Ishikawa (cell line): ENCODE results near the gene POU5F2.
A peak's percentile ranks its signal among the peaks of the same experiment; 100 is the strongest.

Experiments
- CEBPB ChIP-seq: IDR thresholded peaks from 2 replicates; pipeline ENCODE4 v1.6.1; 2012
- CREB1 ChIP-seq: IDR thresholded peaks from 2 replicates; pipeline ENCODE4 v1.6.1; 2012; ENCODE audit warnings: low read depth
- EGR1 ChIP-seq: IDR thresholded peaks from 2 replicates; pipeline ENCODE4 v1.6.1; 2012
- EP300 ChIP-seq: IDR thresholded peaks from 2 replicates; pipeline ENCODE4 v1.6.1; 2012; ENCODE audit warnings: borderline replicate concordance
- FOXM1 ChIP-seq: IDR thresholded peaks from 2 replicates; pipeline ENCODE4 v1.6.1; 2012; ENCODE audit warnings: low read depth, borderline replicate concordance
- NFIC ChIP-seq: IDR thresholded peaks from 2 replicates; pipeline ENCODE4 v1.6.1; 2012
- RAD21 ChIP-seq: IDR thresholded peaks from 2 replicates; pipeline ENCODE4 v1.6.1; 2012; ENCODE audit warnings: low read depth
- TAF1 ChIP-seq: IDR thresholded peaks from 2 replicates; pipeline ENCODE4 v1.6.1; 2012; ENCODE audit warnings: low read depth, mild to moderate bottlenecking
- TCF12 ChIP-seq: IDR thresholded peaks from 2 replicates; pipeline ENCODE4 v1.6.1; 2012; ENCODE audit warnings: low read depth
- TEAD4 ChIP-seq: IDR thresholded peaks from 2 replicates; pipeline ENCODE4 v1.6.1; 2012
- YY1 ChIP-seq: IDR thresholded peaks from 2 replicates; pipeline ENCODE4 v1.6.1; 2012; ENCODE audit warnings: low read depth
- ZBTB7A ChIP-seq: IDR thresholded peaks from 2 replicates; pipeline ENCODE4 v1.6.1; 2012; ENCODE audit warnings: low read depth
- TF ChIP-seq, protein P1 (sequence below): IDR thresholded peaks from 2 replicates; pipeline ENCODE4 v1.6.1; 2012; ENCODE audit warnings: low read depth, mild to moderate bottlenecking
- TF ChIP-seq, protein P2 (sequence below): IDR thresholded peaks from 2 replicates; pipeline ENCODE4 v1.6.1; 2012
- TF ChIP-seq, protein P3 (sequence below): IDR thresholded peaks from 2 replicates; pipeline ENCODE4 v1.6.1; 2012

Gene POU5F2

DNA sequence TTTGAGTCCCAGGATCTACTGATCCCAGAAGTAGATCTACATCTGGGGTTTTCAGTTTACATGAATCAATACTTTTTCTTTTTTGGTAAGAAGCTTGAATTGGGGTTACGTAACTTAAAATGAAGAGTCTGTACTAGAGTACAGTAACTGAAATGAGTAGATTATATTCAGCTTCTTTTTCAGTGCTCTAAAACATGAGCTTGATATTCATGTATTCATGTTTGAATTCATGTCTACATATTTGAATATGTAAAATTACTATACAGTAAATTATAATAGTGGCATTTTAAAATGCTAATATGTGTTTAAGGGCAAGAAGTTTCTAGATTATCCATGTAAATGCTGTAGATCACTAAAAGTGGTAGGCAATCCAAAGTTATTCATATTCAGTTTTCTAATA is 14.8 kb downstream of the POU5F2 start:
- TF ChIP-seq, protein P1, sequence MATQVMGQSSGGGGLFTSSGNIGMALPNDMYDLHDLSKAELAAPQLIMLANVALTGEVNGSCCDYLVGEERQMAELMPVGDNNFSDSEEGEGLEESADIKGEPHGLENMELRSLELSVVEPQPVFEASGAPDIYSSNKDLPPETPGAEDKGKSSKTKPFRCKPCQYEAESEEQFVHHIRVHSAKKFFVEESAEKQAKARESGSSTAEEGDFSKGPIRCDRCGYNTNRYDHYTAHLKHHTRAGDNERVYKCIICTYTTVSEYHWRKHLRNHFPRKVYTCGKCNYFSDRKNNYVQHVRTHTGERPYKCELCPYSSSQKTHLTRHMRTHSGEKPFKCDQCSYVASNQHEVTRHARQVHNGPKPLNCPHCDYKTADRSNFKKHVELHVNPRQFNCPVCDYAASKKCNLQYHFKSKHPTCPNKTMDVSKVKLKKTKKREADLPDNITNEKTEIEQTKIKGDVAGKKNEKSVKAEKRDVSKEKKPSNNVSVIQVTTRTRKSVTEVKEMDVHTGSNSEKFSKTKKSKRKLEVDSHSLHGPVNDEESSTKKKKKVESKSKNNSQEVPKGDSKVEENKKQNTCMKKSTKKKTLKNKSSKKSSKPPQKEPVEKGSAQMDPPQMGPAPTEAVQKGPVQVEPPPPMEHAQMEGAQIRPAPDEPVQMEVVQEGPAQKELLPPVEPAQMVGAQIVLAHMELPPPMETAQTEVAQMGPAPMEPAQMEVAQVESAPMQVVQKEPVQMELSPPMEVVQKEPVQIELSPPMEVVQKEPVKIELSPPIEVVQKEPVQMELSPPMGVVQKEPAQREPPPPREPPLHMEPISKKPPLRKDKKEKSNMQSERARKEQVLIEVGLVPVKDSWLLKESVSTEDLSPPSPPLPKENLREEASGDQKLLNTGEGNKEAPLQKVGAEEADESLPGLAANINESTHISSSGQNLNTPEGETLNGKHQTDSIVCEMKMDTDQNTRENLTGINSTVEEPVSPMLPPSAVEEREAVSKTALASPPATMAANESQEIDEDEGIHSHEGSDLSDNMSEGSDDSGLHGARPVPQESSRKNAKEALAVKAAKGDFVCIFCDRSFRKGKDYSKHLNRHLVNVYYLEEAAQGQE: no peak
- no peak for TF ChIP-seq ZBTB7A
- no peak for TF ChIP-seq EP300
- TF ChIP-seq CREB1: no peak
- no peak for TF ChIP-seq NFIC
- TF ChIP-seq, protein P2, sequence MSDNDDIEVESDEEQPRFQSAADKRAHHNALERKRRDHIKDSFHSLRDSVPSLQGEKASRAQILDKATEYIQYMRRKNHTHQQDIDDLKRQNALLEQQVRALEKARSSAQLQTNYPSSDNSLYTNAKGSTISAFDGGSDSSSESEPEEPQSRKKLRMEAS: no peak
- TF ChIP-seq TCF12: no peak
- no peak for TF ChIP-seq TAF1

DNA sequence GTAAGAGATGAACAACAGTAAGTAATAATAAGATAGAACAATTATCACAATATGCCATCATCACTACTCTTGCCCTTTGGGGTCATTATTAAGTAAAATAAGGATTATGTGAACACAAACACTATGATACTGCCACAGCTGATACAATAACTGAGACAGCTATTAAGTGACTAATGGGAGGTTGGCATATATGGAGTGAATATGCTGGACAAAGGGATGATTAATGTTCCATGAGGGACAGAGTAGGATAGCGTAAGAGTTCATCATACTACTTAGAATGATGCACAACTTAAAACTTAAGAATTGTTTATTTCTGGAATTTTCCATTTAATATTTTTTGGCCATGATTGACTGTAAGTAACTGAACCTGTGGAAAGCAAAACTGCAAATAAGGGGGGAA is 16.6 kb downstream of the POU5F2 start:
- TF ChIP-seq EP300 (no peak), CREB1 (no peak), TEAD4 (no peak), ZBTB7A (no peak), RAD21 (no peak), FOXM1 (no peak), EGR1 (no peak), NFIC (no peak), TAF1 (no peak), CEBPB (no peak), TCF12 (no peak), YY1 (no peak)
- TF ChIP-seq, protein P1: no peak
- TF ChIP-seq, protein P2: no peak
- TF ChIP-seq, protein P3, sequence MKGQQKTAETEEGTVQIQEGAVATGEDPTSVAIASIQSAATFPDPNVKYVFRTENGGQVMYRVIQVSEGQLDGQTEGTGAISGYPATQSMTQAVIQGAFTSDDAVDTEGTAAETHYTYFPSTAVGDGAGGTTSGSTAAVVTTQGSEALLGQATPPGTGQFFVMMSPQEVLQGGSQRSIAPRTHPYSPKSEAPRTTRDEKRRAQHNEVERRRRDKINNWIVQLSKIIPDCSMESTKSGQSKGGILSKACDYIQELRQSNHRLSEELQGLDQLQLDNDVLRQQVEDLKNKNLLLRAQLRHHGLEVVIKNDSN: no peak

DNA sequence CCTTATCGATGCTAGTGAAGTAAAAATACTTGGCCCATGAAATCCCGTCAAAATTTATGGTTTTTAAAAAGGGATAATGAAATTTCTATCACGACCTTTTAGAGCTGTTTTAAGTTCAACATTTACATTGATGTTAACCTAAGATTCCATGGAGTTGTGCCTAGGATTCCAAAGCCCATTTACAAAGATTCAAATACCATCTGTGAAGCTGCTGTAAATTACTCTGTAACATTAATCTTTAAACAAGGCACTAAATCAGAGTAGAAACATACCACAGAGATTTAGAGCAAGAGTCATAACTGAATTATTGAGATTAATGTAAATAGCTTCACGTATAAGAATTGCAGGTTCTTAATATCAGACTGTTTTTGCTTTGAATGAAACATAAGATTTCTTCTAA is 17.7 kb downstream of the POU5F2 start:
- TF ChIP-seq, protein P2: no peak
- no peak for TF ChIP-seq YY1
- TF ChIP-seq RAD21: no peak
- no peak for TF ChIP-seq TEAD4
- TF ChIP-seq, protein P1: no peak
- no peak for TF ChIP-seq CREB1
- TF ChIP-seq CEBPB: no peak
- TF ChIP-seq TAF1: no peak
- no peak for TF ChIP-seq FOXM1
- TF ChIP-seq, protein P3: no peak
- TF ChIP-seq NFIC: no peak
- no peak for TF ChIP-seq TCF12
- no peak for TF ChIP-seq EGR1
- TF ChIP-seq ZBTB7A: no peak

DNA sequence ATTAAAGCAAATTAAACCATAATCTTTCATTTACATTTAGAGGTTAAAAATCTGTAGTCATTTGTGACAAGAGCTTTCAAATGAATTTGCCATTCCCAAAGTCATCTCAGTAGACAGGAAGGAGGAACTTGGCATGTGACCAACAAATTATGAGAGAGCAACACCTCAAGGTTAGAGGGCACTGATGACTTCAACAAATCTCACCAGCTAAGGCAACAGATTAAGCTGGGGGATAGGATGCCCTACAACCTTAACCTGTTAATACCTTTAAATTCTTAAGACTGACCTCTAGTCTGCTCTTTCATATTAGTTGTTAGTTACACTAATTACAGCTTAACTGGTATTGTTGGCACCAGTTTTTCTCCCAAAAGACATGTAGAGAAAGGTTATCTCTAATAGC is 18.4 kb downstream of the POU5F2 start:
- TF ChIP-seq NFIC (0 out of 2 replicates have a peak, but pooled peaks have one; percentile 13), TCF12 (no peak)

DNA sequence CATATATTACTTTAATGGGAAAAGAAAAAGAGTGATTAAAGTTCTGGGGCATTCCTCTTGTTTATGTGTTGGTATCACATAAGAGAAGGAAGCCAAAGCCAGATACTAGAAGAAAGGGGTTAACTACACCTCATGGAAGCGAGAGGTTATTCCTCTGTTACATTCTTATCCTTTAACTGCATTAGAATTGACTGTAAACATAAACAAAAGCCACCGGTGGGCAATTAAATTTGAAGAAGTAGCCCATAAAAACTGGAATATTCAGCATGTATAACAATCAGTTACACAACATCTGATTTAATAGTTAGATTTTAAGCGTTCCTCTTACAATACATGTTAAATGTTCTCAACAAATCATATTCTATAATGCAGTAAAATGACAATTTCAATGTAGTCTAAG is 18.8 kb downstream of the POU5F2 start:
- TF ChIP-seq TCF12 (no peak), RAD21 (no peak), EP300 (no peak), FOXM1 (no peak)
- TF ChIP-seq, protein P1: no peak
